Tibial nerve (tissue), 4 donors: Measurements from ENCODE around the gene DNAJA3. TPM values are rescaled to one million over a fixed set of nuclear protein-coding genes. Genes with fewer than 3 reads are reported as not detected.
A peak's percentile ranks its signal among the peaks of the same experiment; 100 is the strongest.

ENCODE experiments used
- DNase-seq, 2 donors: peaks; one replicate each; pipeline ENCODE4 v3.0.0-alpha.2; 2019; ENCODE audit warnings: low spot score in 2 of 2
- H3K27ac ChIP-seq, 4 donors: fragments of 200-600 bp; sonication (generic) in 3 of 4; one replicate each; pipeline ENCODE4 v1.5.1; 2017 to 2019; ENCODE audit warnings: mild to moderate bottlenecking in 1 of 4
- H3K27me3 ChIP-seq, 2 donors: fragments of 200-600 bp; sonication (generic) in 1 of 2; one replicate each; pipeline versions ENCODE4 v1.5.1 to v1.6.0; 2017 to 2019
- H3K36me3 ChIP-seq, 3 donors: fragments of 200-600 bp; sonication (generic); one replicate each; pipeline ENCODE4 v1.5.1; 2018 to 2019
- H3K4me1 ChIP-seq, 4 donors: fragments of 200-600 bp; sonication (generic) in 3 of 4; one replicate each; pipeline ENCODE4 v1.5.1; 2017 to 2019
- H3K4me3 ChIP-seq, 4 donors: fragments of 200-600 bp; sonication (generic) in 3 of 4; one replicate each; pipeline ENCODE4 v1.5.1; 2017 to 2019; ENCODE audit warnings: mild to moderate bottlenecking in 1 of 4, moderate library complexity in 1 of 4
- H3K9me3 ChIP-seq, 4 donors: fragments of 200-600 bp; sonication (generic) in 3 of 4; one replicate each; pipeline ENCODE4 v1.5.1; 2017 to 2019
- EP300 ChIP-seq, 2 donors: sonication (generic); formaldehyde crosslinking; IDR thresholded peaks; one replicate each; pipeline ENCODE4 v1.6.1; 2017; ENCODE audit warnings: antibody characterized with exemption in 2 of 2, mild to moderate bottlenecking in 1 of 2
- POLR2A ChIP-seq, 2 donors: fragments of 450-650 bp; IDR thresholded peaks; one replicate each; pipeline ENCODE4 v1.6.1; 2017; ENCODE audit warnings: antibody characterized with exemption in 2 of 2, mild to moderate bottlenecking in 2 of 2, moderate library complexity in 2 of 2
- WGBS, 2 donors: methylation state at CpG; one replicate each; pipeline ENCODE4 v1.1.5; 2018; 5-methylcytosine and 5-hydroxymethylcytosine counted together
- total RNA-seq, 4 donors: library from RNA; depleted of rRNA; stranded (reverse); fragments of >200 nt; gene quantifications; one replicate each; pipeline ENCODE4 v1.1.0, GENCODE V29; 2016
- TF ChIP-seq, protein P1 (sequence below), 5 experiments: fragments of 200-600 bp in 3 of 5; fragments of 450-650 bp in 2 of 5; sonication (generic) in 3 of 5; IDR thresholded peaks; one replicate each; pipeline ENCODE4 v1.5.1; 2016 to 2019; ENCODE audit warnings: antibody characterized with exemption in 5 of 5, mild to moderate bottlenecking in 3 of 5, moderate library complexity in 2 of 5

DNAJA3 gene
- total RNA-seq, 4 donors from 2014 or later = 37.6 to 53.0 (median 49.2) TPM

DNA sequence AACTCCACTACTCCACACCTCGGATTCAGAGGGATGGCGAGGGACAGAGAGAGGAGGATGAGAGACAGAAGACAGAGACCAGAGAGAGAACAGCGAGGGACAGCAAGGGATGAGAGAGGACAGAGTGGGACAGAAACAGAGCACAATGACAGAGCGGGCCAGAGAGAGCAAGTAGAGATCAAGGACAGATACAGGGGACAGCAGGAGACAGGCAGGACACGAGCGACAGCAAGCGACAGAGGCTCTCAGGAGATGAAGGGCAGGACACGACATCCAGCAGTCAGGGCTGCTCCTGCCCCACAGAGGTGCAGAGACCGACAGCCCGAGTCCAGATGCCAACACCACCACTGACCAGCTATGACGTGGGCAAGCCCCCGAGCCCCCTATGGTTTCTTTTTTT, 24.2 kb upstream of the DNAJA3 start:
- H3K4me1 ChIP-seq = peaks cover 0 to 15% (median 2%) of the 10 kb centered on the region in 4 donors
- no peaks in the 10 kb centered on the region for H3K9me3 ChIP-seq
- DNase-seq = no peak
- H3K27me3 ChIP-seq = no peaks in the 10 kb centered on the region
- no peak overlapping the region for H3K27ac ChIP-seq
- 93 to 95% methylated on average over 12 of the region's 12 CpGs for WGBS, 2 donors
- H3K4me3 ChIP-seq = no peak overlapping the region
- TF ChIP-seq EP300 (IDR thresholded peaks at IDR 0.05) = no peak
- TF ChIP-seq POLR2A (IDR thresholded peaks at IDR 0.05) = no peak
- TF ChIP-seq, protein P1, sequence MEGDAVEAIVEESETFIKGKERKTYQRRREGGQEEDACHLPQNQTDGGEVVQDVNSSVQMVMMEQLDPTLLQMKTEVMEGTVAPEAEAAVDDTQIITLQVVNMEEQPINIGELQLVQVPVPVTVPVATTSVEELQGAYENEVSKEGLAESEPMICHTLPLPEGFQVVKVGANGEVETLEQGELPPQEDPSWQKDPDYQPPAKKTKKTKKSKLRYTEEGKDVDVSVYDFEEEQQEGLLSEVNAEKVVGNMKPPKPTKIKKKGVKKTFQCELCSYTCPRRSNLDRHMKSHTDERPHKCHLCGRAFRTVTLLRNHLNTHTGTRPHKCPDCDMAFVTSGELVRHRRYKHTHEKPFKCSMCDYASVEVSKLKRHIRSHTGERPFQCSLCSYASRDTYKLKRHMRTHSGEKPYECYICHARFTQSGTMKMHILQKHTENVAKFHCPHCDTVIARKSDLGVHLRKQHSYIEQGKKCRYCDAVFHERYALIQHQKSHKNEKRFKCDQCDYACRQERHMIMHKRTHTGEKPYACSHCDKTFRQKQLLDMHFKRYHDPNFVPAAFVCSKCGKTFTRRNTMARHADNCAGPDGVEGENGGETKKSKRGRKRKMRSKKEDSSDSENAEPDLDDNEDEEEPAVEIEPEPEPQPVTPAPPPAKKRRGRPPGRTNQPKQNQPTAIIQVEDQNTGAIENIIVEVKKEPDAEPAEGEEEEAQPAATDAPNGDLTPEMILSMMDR (IDR thresholded peaks at IDR 0.05) = no peak
- peaks cover 0 to 84% (median 0%) of the 10 kb centered on the region in 3 donors for H3K36me3 ChIP-seq

DNA sequence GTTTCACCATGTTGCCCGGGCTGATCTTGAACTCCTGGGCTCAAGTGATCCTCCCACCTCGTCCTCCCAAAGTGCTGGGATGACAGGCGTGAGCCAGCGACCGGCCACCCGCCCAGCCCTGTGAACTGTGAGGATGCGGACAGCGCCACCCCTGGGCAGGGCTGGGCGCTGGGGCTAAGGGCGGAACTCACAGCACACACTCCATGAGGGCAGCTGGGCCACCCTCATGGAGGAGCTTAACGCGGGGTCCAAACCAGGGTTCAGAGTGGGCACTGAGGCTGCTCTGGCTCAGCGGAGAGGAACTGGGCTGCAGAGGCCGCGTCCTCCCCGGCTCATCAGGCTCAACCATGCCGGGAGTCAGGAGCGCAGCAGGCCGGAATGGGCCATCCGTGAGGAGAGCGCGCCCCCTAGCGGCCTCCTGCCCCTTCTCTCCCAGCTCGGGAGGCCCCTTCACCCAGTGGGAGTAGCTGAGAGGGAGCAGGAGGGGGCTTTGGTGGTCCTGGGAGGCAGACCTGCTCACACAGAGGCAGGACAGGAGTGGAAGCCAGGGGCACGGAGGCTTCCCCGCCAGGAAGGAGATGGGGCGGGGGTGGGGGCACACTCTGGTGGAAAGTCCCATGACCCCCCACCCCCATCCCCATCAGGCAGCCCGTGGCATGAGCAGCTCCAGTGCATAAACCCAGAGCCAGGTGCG, 23.1 kb upstream of the DNAJA3 start:
- peak; percentile 69 to 81 for DNase-seq
- 23 to 30% methylated on average over 12 to 20 of the region's 29 CpGs for WGBS, 2 donors
- H3K27me3 ChIP-seq = no peaks in the 10 kb centered on the region
- H3K4me1 ChIP-seq = peaks cover 0 to 16% (median 2%) of the 10 kb centered on the region in 4 donors
- H3K9me3 ChIP-seq = no peaks in the 10 kb centered on the region
- H3K4me3 ChIP-seq = no peak overlapping the region
- TF ChIP-seq, protein P1 (IDR thresholded peaks at IDR 0.05) = peak; percentile 82 to 99 (median 94)
- TF ChIP-seq EP300 (IDR thresholded peaks at IDR 0.05) (peak in 1 of 2 donors; percentile 20), POLR2A (IDR thresholded peaks at IDR 0.05) (no peak)
- peaks cover 0 to 86% (median 0%) of the 10 kb centered on the region in 3 donors for H3K36me3 ChIP-seq
- peak overlapping the region in 1 of 4 donors; percentile 38 for H3K27ac ChIP-seq

DNA sequence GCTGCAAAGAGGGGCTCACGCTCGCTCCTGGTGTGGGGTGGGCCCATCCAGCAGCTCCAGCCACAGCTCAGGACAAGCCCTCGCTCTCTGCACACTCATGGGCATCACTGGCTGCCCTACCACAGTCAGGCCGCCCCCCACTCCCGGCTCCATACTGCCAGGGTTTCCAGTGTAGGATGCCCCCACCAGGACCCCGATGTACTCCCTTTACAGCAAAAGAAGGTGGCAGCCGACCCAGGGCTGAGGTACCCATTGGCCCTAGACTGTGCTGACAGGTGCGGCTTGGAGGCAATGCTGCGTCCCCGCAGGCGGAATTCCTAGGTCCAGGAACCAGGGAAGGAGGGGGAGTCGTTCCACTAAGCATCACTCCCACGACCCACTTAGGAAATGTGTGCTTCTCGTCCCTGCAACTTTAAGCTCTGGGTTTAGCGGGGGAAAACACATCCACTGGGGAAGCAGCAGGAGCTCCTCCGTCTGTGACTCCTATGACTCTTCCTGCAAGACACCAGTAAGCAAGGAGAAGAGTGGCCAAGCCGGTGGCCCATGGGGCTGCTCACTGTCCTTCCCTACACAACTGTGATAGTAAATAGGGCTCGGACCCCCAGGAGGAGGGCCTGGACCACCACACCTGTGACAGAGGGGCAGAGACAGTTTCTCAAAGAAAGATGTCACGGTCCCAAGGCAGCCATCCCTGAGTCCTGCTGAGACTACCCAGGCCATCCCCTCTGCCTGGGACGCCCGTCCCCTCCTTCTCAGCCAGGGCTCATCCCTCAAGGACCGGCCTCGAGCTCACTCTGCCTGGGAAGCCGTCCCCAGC, 22.3 kb upstream of the DNAJA3 start:
- no peak overlapping the region for H3K27ac ChIP-seq
- no peak overlapping the region for H3K4me3 ChIP-seq
- H3K4me1 ChIP-seq = peaks cover 0 to 23% (median 4%) of the 10 kb centered on the region in 4 donors
- TF ChIP-seq EP300 (IDR thresholded peaks at IDR 0.05) (no peak), POLR2A (IDR thresholded peaks at IDR 0.05) (no peak)
- TF ChIP-seq, protein P1 (IDR thresholded peaks at IDR 0.05) = no peak
- H3K27me3 ChIP-seq = no peaks in the 10 kb centered on the region
- DNase-seq = no peak
- H3K36me3 ChIP-seq = peaks cover 0 to 85% (median 0%) of the 10 kb centered on the region in 3 donors
- 84 to 85% methylated on average over 13 to 16 of the region's 24 CpGs for WGBS, 2 donors
- H3K9me3 ChIP-seq = no peaks in the 10 kb centered on the region

DNA sequence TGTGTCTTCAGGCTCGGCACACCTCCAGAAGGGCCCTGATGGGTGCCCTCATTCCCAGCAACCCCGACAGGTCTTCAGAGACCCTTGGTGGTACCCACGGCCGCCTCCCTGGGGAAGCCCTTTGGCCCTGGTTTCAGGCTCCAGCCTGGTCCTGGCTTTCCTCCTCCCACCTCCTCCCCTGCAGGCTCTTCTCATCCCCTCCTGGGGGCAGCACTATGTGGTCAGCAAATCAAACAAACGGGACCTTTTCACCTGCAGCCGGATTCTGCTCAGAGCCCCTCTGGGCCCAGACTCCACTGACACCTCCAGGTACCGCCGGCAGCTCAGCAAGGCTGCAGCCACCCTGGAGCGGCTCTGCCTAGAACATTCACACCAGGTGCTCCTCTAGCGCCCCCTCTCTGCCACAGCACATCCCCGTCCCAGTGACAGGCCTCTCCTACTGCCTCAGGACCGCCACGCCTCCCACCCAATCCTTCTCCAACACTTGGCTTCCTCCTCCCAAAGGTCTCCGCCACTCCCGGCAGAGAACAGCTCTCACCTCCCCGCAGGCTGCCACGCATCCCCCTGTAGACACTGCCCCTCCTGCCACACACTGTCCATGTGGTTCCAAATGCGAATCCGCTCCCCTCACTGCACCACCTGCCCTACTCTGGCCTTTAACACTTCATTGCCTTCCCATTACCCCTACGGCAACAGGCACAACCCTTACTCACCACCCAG, 21.3 kb upstream of the DNAJA3 start:
- Histone ChIP-seq H3K27me3 (no peaks in the 10 kb centered on the region), H3K36me3 (peaks cover 0 to 78% (median 0%) of the 10 kb centered on the region in 3 donors), H3K9me3 (no peaks in the 10 kb centered on the region), H3K4me3 (no peak overlapping the region), H3K27ac (no peak overlapping the region), H3K4me1 (peaks cover 0 to 33% (median 7%) of the 10 kb centered on the region in 4 donors)
- TF ChIP-seq POLR2A (IDR thresholded peaks at IDR 0.05) (no peak), EP300 (IDR thresholded peaks at IDR 0.05) (no peak)
- TF ChIP-seq, protein P1 (IDR thresholded peaks at IDR 0.05) = peak; percentile 27 to 66 (median 39)
- peak in 1 of 2 donors; percentile 49 for DNase-seq
- 62 to 70% methylated on average over 20 of the region's 20 CpGs for WGBS, 2 donors
